Peyer's patch (tissue), 4 donors: ENCODE results near the gene ADORA2A.

ENCODE experiments used
- POLR2A ChIP-seq, 2 donors: fragments of 450-650 bp; IDR thresholded peaks; one replicate each; pipeline ENCODE4 v1.5.1; 2017; ENCODE audit warnings: antibody characterized with exemption in 2 of 2, mild to moderate bottlenecking in 2 of 2, moderate library complexity in 2 of 2
- TF ChIP-seq, protein P1 (sequence below), 6 experiments: fragments of 450-650 bp in 4 of 6; fragments of 200-600 bp in 2 of 6; sonication (generic) in 1 of 6; IDR thresholded peaks; one replicate each; pipeline ENCODE4 v1.5.1; 2017 to 2019; ENCODE audit warnings: antibody characterized with exemption in 6 of 6, mild to moderate bottlenecking in 3 of 6, moderate library complexity in 1 of 6

DNA sequence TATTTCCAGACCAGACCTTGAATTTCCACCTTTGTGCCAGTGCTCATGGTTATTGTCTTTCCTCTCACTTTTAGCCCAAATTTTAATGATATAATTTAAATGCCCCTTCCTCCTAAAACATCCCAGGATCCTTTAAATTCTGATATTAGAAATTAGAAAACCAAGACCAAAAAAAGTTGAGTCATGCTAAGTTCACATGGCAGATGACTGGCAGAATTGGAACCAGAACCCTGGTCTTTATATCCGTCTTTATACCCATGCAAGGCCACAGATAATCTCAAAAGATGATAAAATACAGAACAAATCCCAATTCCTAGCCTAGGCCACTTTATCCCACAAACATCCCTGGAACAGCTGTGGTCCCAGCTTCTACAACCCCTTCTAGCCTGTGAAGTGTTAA lies 26.5 kb downstream of the ADORA2A start:
- TF ChIP-seq, protein P1, sequence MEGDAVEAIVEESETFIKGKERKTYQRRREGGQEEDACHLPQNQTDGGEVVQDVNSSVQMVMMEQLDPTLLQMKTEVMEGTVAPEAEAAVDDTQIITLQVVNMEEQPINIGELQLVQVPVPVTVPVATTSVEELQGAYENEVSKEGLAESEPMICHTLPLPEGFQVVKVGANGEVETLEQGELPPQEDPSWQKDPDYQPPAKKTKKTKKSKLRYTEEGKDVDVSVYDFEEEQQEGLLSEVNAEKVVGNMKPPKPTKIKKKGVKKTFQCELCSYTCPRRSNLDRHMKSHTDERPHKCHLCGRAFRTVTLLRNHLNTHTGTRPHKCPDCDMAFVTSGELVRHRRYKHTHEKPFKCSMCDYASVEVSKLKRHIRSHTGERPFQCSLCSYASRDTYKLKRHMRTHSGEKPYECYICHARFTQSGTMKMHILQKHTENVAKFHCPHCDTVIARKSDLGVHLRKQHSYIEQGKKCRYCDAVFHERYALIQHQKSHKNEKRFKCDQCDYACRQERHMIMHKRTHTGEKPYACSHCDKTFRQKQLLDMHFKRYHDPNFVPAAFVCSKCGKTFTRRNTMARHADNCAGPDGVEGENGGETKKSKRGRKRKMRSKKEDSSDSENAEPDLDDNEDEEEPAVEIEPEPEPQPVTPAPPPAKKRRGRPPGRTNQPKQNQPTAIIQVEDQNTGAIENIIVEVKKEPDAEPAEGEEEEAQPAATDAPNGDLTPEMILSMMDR (IDR thresholded peaks at IDR 0.05), result no peak
- TF ChIP-seq POLR2A (IDR thresholded peaks at IDR 0.05), result no peak
